ENCODE data around the gene ZGPAT. TPM values are rescaled to one million over a fixed set of nuclear protein-coding genes. Genes with fewer than 3 reads are reported as not detected.

ZGPAT gene
- total and polyA plus RNA-seq, 2 of the 13 experiments (the other 11 are each of a cell fraction or from before 2014, with no cell fraction given), result 23.0 to 41.9 TPM

DNA sequence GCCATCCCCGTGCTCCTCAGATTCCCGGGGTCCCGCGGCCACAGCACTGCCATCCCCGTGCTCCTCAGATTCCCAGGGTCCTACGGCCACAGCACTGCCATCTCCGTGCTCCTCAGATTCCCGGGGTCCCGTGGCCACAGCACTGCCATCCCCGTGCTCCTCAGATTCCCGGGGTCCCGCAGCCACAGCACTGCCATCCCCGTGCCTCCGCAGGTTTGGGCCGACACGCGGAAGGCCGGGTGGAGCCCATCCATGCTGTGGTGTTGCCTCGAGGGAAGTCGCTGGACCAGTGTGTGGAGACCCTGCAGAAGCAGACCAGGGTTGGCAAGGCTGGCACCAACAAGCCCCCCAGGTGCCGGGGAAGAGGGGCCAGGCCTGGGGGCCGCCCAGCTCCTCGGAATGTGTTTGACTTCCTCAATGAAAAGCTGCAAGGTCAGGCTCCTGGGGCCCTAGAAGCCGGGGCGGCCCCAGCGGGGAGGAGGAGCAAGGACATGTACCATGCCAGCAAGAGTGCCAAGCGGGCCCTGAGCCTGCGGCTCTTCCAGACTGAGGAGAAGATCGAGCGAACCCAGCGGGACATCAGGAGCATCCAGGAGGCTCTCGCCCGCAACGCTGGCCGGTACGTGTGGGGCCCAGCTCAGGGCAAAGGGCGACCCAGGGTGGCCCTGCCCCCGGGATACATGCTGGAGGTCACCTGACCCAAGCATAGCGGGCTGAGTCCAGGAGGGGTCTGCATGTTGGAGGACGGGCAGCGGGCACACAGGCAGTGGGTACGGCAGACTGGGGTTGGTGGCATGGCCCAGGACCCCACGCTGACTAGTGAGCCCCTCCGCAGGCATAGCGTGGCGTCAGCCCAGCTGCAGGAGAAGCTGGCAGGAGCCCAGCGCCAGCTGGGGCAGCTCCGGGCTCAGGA lies 27.4 kb downstream of the ZGPAT start (continued):
- TF ChIP-seq NFE2 (CRISPR knock-in tag; IDR thresholded peaks at IDR 0.05) (no peak), POLR2G (IDR thresholded peaks at IDR 0.05; ENCODE audit: low read depth, low read length) (peak; percentile 58; the same call in 1 of the 2 replicates), ZNF547 (CRISPR knock-in tag; IDR thresholded peaks at IDR 0.05) (0 out of 2 replicates have a peak, but pooled peaks have one; percentile 6), ZNF652 (CRISPR knock-in tag; IDR thresholded peaks at IDR 0.05; ENCODE audit: borderline replicate concordance, low read depth) (no peak), ZMYM4 (CRISPR knock-in tag; IDR thresholded peaks at IDR 0.05) (no peak; the same call in 1 of the 2 replicates), ARHGAP35 (CRISPR knock-in tag; IDR thresholded peaks at IDR 0.05; ENCODE audit: borderline replicate concordance) (peak; percentile 48; the same call in 1 of the 2 replicates), MAFK (conservative IDR thresholded peaks at IDR 0.05 in 1 of 2, IDR thresholded peaks at IDR 0.05 in 1 of 2; ENCODE audit: low read length in 2 of 2) (no peak), BHLHE40 (IDR thresholded peaks at IDR 0.05; ENCODE audit: low read length) (peak; percentile 44; the same call in 1 of the 2 replicates), RXRB (CRISPR knock-in tag; IDR thresholded peaks at IDR 0.05; ENCODE audit: borderline replicate concordance) (no peak), RFX1 (IDR thresholded peaks at IDR 0.05) (no peak), HOXD1 (CRISPR knock-in tag; IDR thresholded peaks at IDR 0.05) (no peak), ZKSCAN5 (CRISPR knock-in tag; IDR thresholded peaks at IDR 0.05) (no peak), TAF15 (IDR thresholded peaks at IDR 0.05; ENCODE audit: low read depth, low read length, poor library complexity, severe bottlenecking) (peak; percentile 79), ZSCAN29 (CRISPR knock-in tag; conservative IDR thresholded peaks at IDR 0.05) (no peak), ZNF672 (CRISPR knock-in tag; IDR thresholded peaks at IDR 0.05) (no peak), ZNF549 (CRISPR knock-in tag; IDR thresholded peaks at IDR 0.05) (no peak)
- TF ChIP-seq, protein P1, sequence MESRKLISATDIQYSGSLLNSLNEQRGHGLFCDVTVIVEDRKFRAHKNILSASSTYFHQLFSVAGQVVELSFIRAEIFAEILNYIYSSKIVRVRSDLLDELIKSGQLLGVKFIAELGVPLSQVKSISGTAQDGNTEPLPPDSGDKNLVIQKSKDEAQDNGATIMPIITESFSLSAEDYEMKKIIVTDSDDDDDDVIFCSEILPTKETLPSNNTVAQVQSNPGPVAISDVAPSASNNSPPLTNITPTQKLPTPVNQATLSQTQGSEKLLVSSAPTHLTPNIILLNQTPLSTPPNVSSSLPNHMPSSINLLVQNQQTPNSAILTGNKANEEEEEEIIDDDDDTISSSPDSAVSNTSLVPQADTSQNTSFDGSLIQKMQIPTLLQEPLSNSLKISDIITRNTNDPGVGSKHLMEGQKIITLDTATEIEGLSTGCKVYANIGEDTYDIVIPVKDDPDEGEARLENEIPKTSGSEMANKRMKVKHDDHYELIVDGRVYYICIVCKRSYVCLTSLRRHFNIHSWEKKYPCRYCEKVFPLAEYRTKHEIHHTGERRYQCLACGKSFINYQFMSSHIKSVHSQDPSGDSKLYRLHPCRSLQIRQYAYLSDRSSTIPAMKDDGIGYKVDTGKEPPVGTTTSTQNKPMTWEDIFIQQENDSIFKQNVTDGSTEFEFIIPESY (CRISPR knock-in tag; IDR thresholded peaks at IDR 0.05), result peak; percentile 94
- TF ChIP-seq, protein P2, sequence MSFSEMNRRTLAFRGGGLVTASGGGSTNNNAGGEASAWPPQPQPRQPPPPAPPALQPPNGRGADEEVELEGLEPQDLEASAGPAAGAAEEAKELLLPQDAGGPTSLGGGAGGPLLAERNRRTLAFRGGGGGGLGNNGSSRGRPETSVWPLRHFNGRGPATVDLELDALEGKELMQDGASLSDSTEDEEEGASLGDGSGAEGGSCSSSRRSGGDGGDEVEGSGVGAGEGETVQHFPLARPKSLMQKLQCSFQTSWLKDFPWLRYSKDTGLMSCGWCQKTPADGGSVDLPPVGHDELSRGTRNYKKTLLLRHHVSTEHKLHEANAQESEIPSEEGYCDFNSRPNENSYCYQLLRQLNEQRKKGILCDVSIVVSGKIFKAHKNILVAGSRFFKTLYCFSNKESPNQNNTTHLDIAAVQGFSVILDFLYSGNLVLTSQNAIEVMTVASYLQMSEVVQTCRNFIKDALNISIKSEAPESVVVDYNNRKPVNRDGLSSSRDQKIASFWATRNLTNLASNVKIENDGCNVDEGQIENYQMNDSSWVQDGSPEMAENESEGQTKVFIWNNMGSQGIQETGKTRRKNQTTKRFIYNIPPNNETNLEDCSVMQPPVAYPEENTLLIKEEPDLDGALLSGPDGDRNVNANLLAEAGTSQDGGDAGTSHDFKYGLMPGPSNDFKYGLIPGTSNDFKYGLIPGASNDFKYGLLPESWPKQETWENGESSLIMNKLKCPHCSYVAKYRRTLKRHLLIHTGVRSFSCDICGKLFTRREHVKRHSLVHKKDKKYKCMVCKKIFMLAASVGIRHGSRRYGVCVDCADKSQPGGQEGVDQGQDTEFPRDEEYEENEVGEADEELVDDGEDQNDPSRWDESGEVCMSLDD (CRISPR knock-in tag; IDR thresholded peaks at IDR 0.05; ENCODE audit: borderline replicate concordance), result no peak
- TF ChIP-seq, protein P3, sequence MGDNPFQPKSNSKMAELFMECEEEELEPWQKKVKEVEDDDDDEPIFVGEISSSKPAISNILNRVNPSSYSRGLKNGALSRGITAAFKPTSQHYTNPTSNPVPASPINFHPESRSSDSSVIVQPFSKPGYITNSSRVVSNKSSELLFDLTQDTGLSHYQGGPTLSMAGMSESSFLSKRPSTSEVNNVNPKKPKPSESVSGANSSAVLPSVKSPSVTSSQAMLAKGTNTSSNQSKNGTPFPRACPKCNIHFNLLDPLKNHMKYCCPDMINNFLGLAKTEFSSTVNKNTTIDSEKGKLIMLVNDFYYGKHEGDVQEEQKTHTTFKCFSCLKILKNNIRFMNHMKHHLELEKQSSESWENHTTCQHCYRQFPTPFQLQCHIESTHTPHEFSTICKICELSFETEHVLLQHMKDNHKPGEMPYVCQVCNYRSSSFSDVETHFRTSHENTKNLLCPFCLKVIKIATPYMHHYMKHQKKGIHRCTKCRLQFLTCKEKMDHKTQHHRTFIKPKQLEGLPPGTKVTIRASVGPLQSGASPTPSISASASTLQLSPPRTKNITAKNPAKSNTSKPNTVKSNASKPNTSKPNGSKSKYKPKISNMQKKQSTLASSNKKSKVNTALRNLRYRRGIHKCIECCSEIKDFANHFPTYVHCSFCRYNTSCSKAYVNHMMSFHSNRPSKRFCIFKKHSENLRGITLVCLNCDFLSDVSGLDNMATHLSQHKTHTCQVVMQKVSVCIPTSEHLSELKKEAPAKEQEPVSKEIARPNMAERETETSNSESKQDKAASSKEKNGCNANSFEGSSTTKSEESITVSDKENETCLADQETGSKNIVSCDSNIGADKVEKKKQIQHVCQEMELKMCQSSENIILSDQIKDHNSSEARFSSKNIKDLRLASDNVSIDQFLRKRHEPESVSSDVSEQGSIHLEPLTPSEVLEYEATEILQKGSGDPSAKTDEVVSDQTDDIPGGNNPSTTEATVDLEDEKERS (CRISPR knock-in tag; IDR thresholded peaks at IDR 0.05), result no peak
- TF ChIP-seq, protein P4, sequence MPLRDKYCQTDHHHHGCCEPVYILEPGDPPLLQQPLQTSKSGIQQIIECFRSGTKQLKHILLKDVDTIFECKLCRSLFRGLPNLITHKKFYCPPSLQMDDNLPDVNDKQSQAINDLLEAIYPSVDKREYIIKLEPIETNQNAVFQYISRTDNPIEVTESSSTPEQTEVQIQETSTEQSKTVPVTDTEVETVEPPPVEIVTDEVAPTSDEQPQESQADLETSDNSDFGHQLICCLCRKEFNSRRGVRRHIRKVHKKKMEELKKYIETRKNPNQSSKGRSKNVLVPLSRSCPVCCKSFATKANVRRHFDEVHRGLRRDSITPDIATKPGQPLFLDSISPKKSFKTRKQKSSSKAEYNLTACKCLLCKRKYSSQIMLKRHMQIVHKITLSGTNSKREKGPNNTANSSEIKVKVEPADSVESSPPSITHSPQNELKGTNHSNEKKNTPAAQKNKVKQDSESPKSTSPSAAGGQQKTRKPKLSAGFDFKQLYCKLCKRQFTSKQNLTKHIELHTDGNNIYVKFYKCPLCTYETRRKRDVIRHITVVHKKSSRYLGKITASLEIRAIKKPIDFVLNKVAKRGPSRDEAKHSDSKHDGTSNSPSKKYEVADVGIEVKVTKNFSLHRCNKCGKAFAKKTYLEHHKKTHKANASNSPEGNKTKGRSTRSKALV (CRISPR knock-in tag; IDR thresholded peaks at IDR 0.05), result no peak
